ENCODE measurements around the gene MAGI2. TPM values are rescaled to one million over a fixed set of nuclear protein-coding genes. Genes with fewer than 3 reads are reported as not detected.

MAGI2 gene
- polyA plus RNA-seq, 5 donors, result 5.3 to 7.8 (median 6.6) TPM

GRCh38 chr7:78095549-78095948 lies 1357.9 kb downstream of the MAGI2 start:
- DNase-seq, result no peak

- no peak for DNase-seq
Measured at GRCh38 chr7:78092331-78092730, 1361.1 kb downstream of the MAGI2 start.

- no peak for DNase-seq
Measured at GRCh38 chr7:78090616-78091015, 1362.9 kb downstream of the MAGI2 start.

- DNase-seq, result no peak
Measured at GRCh38 chr7:78083476-78084120, 1369.9 kb downstream of the MAGI2 start.

- DNase-seq, result no peak
Measured at GRCh38 chr7:78082556-78082955, 1370.9 kb downstream of the MAGI2 start.

GRCh38 chr7:78081888-78082287 lies 1371.6 kb downstream of the MAGI2 start:
- no peak for DNase-seq

GRCh38 chr7:78081344-78081743 lies 1372.1 kb downstream of the MAGI2 start:
- DNase-seq, result no peak

- no peak for DNase-seq
Measured at GRCh38 chr7:78080811-78081210, 1372.7 kb downstream of the MAGI2 start.

- DNase-seq, result no peak
Measured at GRCh38 chr7:78080241-78080640, 1373.2 kb downstream of the MAGI2 start.

GRCh38 chr7:78074713-78075112 lies 1378.8 kb downstream of the MAGI2 start:
- no peak for DNase-seq

GRCh38 chr7:78073609-78074382 lies 1379.7 kb downstream of the MAGI2 start:
- no peak for DNase-seq

GRCh38 chr7:78072201-78072590 lies 1381.3 kb downstream of the MAGI2 start:
- no peak for DNase-seq

- DNase-seq, result no peak
Measured at GRCh38 chr7:78071491-78072200, 1381.8 kb downstream of the MAGI2 start.

- no peak for DNase-seq
Measured at GRCh38 chr7:78066599-78066998, 1386.9 kb downstream of the MAGI2 start.

- no peak for DNase-seq
Measured at GRCh38 chr7:78063758-78064157, 1389.7 kb downstream of the MAGI2 start.

- DNase-seq, result no peak
Measured at GRCh38 chr7:78062214-78062613, 1391.3 kb downstream of the MAGI2 start.

- no peak for DNase-seq
Measured at GRCh38 chr7:78057571-78057970, 1395.9 kb downstream of the MAGI2 start.

GRCh38 chr7:78055599-78055998 lies 1397.9 kb downstream of the MAGI2 start:
- no peak for DNase-seq

- DNase-seq, result no peak
Measured at GRCh38 chr7:78055001-78055573, 1398.4 kb downstream of the MAGI2 start.

GRCh38 chr7:78052112-78052511 lies 1401.4 kb downstream of the MAGI2 start:
- DNase-seq, result no peak

- no peak for DNase-seq
Measured at GRCh38 chr7:78047800-78048199, 1405.7 kb downstream of the MAGI2 start.

GRCh38 chr7:78043159-78043558 lies 1410.3 kb downstream of the MAGI2 start:
- DNase-seq, result no peak

- DNase-seq, result no peak
Measured at GRCh38 chr7:78041423-78041822, 1412.0 kb downstream of the MAGI2 start.
